Natural killer cell (primary cell): ENCODE results near the gene ELFN1. TPM values are rescaled to one million over a fixed set of nuclear protein-coding genes. Genes with fewer than 3 reads are reported as not detected.

Experiments
- ATAC-seq, 3 donors: fragments of 150-1000 bp in 2 of 3; fragments of 200-7000 bp in 1 of 3; cut with Tn5 transposase; 1 replicate in 1 of 3; 2 replicates in 2 of 3; pipeline ENCODE4 v1.10.0; 2021; ENCODE audit warnings: mild to moderate bottlenecking in 2 of 3, moderate library complexity in 2 of 3
- DNase-seq, 2 donors: peaks; one replicate each; pipeline versions ENCODE4 v3.0.0 to v3.0.0-alpha.2; 2013 to 2021; ENCODE audit warnings: mixed read lengths in 1 of 2
- H3K27ac ChIP-seq: one replicate; pipeline ENCODE4 v1.5.1; 2013; ENCODE audit warnings: mild to moderate bottlenecking, low read length
- H3K27me3 ChIP-seq: one replicate; pipeline ENCODE4 v1.6.1; 2013; ENCODE audit warnings: low read length; ENCODE audit not compliant: control insufficient read depth, insufficient read depth
- H3K36me3 ChIP-seq: one replicate; pipeline ENCODE4 v1.6.1; 2013; ENCODE audit warnings: low read length; ENCODE audit not compliant: control insufficient read depth, insufficient read depth
- H3K4me1 ChIP-seq: one replicate; pipeline ENCODE4 v1.6.1; 2013; ENCODE audit warnings: low read length; ENCODE audit not compliant: control insufficient read depth, insufficient read depth
- H3K4me3 ChIP-seq: one replicate; pipeline ENCODE4 v1.5.1; 2013; ENCODE audit warnings: low read length
- H3K9me3 ChIP-seq: one replicate; pipeline ENCODE4 v1.6.1; 2013; ENCODE audit warnings: low read length; ENCODE audit not compliant: control insufficient read depth, insufficient read depth
- H3K27ac Mint-ChIP-seq, 2 donors: one replicate each; pipeline ENCODE4 v1.8.0; 2022; ENCODE audit warnings: mild to moderate bottlenecking in 2 of 2, mixed read lengths in 2 of 2, moderate library complexity in 1 of 2
- H3K27me3 Mint-ChIP-seq, 2 donors: one replicate each; pipeline ENCODE4 v1.8.0; 2022; ENCODE audit warnings: low read depth in 2 of 2, mixed read lengths in 2 of 2
- H3K36me3 Mint-ChIP-seq: one replicate; pipeline ENCODE4 v1.8.0; 2022; ENCODE audit warnings: mixed read lengths
- H3K4me1 Mint-ChIP-seq, 2 donors: one replicate each; pipeline ENCODE4 v1.8.0; 2022; ENCODE audit warnings: mixed read lengths in 2 of 2
- H3K4me3 Mint-ChIP-seq: one replicate; pipeline ENCODE4 v1.8.0; 2022; ENCODE audit warnings: mild to moderate bottlenecking, moderate library complexity, mixed read lengths
- H3K9me3 Mint-ChIP-seq, 2 donors: one replicate each; pipeline ENCODE4 v1.8.0; 2022; ENCODE audit warnings: mixed read lengths in 2 of 2
- WGBS: methylation state at CpG from one replicate; pipeline ENCODE4 v1.1.7; 2013; ENCODE audit warnings: missing lambda C conversion rate; ENCODE audit not compliant: insufficient coverage; 5-methylcytosine and 5-hydroxymethylcytosine counted together
- intact Hi-C: fragments of 100-400 bp; cut with micrococcal nuclease; formaldehyde crosslinking; loops from one replicate; pipeline ENCODE4 v1.14.2; 2022
- total RNA-seq, 4 donors: library from RNA; stranded (reverse); fragments of 120-200 nt in 1 of 4; gene quantifications; one replicate each; pipeline versions ENCODE4 v1.2.3 to v1.2.4, GENCODE V29; 2013 to 2022
- TF ChIP-seq, protein P1 (sequence below): fragments of 200-600 bp; IDR thresholded peaks from one replicate; pipeline ENCODE4 v1.8.0; 2022; ENCODE audit warnings: antibody characterized with exemption

The ELFN1 gene
- total RNA-seq, 3 donors from 2014 or later (not counting 1 experiment from before 2014, with no cell fraction given): 0.30 to 0.45 TPM; not detected in 1

DNA sequence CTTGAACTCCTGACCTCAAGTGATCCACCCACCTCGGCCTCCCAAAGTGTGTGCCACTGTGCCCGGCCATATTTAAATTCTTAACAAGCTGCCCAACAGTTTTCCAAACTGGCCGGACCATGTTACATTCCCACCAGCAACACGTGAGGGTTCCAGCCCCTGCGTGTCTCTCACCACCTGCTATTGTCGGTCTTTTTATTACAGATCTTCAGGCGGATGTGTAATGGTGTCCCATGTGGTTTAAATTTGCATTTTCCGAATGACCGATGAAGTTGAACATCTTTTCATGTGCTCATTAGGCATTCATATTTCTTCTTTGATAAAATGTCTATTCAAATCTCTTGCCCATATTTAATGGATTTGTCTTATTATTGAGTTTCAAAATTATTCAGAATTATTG lies 11.5 kb downstream of the ELFN1 start:
- peaks cover 18 to 50% of the 10 kb centered on the region in 2 donors for H3K27me3 Mint-ChIP-seq
- no peak overlapping the region for H3K4me3 ChIP-seq
- H3K27ac Mint-ChIP-seq: no peak overlapping the region
- no peaks in the 10 kb centered on the region for H3K4me1 ChIP-seq
- peaks cover 6% of the 10 kb centered on the region for H3K9me3 ChIP-seq
- no peaks in the 10 kb centered on the region for H3K27me3 ChIP-seq
- intact Hi-C loops: no loop called here
- ATAC-seq (no peak), DNase-seq (no peak)
- H3K36me3 Mint-ChIP-seq: peaks cover 27% of the 10 kb centered on the region
- H3K27ac ChIP-seq: no peak overlapping the region
- TF ChIP-seq, protein P1, sequence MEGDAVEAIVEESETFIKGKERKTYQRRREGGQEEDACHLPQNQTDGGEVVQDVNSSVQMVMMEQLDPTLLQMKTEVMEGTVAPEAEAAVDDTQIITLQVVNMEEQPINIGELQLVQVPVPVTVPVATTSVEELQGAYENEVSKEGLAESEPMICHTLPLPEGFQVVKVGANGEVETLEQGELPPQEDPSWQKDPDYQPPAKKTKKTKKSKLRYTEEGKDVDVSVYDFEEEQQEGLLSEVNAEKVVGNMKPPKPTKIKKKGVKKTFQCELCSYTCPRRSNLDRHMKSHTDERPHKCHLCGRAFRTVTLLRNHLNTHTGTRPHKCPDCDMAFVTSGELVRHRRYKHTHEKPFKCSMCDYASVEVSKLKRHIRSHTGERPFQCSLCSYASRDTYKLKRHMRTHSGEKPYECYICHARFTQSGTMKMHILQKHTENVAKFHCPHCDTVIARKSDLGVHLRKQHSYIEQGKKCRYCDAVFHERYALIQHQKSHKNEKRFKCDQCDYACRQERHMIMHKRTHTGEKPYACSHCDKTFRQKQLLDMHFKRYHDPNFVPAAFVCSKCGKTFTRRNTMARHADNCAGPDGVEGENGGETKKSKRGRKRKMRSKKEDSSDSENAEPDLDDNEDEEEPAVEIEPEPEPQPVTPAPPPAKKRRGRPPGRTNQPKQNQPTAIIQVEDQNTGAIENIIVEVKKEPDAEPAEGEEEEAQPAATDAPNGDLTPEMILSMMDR: no peak
- peaks cover 9 to 13% of the 10 kb centered on the region in 2 donors for H3K9me3 Mint-ChIP-seq
- H3K4me3 Mint-ChIP-seq: no peak overlapping the region
- 67% methylated on average over 9 of the region's 9 CpGs for WGBS
- H3K36me3 ChIP-seq: no peaks in the 10 kb centered on the region
- no peaks in the 10 kb centered on the region for H3K4me1 Mint-ChIP-seq

DNA sequence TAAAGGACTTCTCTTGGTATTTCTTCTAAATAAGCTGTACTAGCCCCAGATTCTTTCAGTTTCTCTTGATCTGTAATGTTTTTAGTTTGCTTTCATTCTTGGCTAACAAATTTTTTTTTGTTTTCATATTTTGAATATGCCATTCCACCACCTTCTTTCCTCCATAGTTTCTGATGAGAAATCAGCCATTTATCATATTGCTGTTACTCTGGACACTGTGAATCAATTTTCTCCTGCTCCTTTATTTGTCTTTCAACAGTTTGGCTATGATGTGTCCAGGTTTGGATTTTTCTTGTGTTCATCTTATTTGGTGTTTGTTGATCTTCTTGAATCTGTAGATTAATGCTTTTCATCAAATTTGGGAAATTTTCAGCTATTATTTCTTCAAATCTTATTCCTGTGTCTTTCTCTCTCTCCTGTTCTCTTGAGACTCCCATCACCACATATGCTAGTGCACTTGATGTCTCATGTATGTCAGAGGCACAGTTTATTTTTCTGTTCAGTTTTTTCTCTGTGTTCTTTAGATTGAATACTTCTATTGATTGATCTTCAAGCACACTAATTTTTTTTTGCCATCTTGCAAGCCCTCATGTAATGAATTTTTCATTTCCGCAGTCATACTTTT lies 15.0 kb downstream of the ELFN1 start:
- H3K4me3 ChIP-seq: no peak overlapping the region
- peaks cover 27% of the 10 kb centered on the region for H3K36me3 Mint-ChIP-seq
- ATAC-seq (no peak), DNase-seq (no peak)
- H3K9me3 ChIP-seq: peaks cover 8% of the 10 kb centered on the region
- H3K4me1 ChIP-seq: no peaks in the 10 kb centered on the region
- peaks cover 20 to 40% of the 10 kb centered on the region in 2 donors for H3K27me3 Mint-ChIP-seq
- H3K4me3 Mint-ChIP-seq: no peak overlapping the region
- WGBS: no CpG with 5 or more reads among the region's 1 CpG
- H3K9me3 Mint-ChIP-seq: peaks cover 9 to 13% of the 10 kb centered on the region in 2 donors
- H3K27ac ChIP-seq: no peak overlapping the region
- intact Hi-C loops: no loop called here
- H3K4me1 Mint-ChIP-seq: no peaks in the 10 kb centered on the region
- TF ChIP-seq, protein P1: no peak
- H3K27me3 ChIP-seq: no peaks in the 10 kb centered on the region
- H3K27ac Mint-ChIP-seq: no peak overlapping the region
- no peaks in the 10 kb centered on the region for H3K36me3 ChIP-seq

DNA sequence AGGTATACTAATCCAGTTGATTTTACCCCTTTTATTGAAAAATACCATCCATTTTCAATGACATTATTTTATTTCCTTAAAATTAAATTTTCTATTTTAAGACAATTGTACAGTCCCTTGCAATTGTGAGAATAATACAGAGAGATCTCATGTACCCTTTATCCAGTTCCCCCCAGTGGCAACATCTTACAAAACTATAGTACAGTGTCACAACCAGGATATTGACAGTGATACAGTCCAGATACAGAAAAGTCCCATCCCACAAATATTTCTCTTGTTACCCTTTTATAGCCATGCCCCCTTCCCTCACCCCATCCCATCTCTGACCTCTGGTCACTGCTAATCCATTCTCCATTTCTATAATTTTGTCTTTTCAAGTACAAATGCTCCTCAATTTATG lies 18.5 kb downstream of the ELFN1 start:
- intact Hi-C loops: no loop called here
- Histone ChIP-seq H3K9me3 (peaks cover 6% of the 10 kb centered on the region), H3K27ac (no peak overlapping the region), H3K36me3 (no peaks in the 10 kb centered on the region), H3K27me3 (no peaks in the 10 kb centered on the region), H3K4me1 (no peaks in the 10 kb centered on the region), H3K4me3 (no peak overlapping the region)
- Mint-ChIP-seq H3K36me3 (peaks cover 17% of the 10 kb centered on the region), H3K27ac (no peak overlapping the region), H3K27me3 (peaks cover 21 to 27% of the 10 kb centered on the region in 2 donors), H3K4me1 (no peaks in the 10 kb centered on the region), H3K9me3 (peaks cover 10 to 13% of the 10 kb centered on the region in 2 donors), H3K4me3 (no peak overlapping the region)
- ATAC-seq (no peak), DNase-seq (no peak)
- TF ChIP-seq, protein P1: no peak

DNA sequence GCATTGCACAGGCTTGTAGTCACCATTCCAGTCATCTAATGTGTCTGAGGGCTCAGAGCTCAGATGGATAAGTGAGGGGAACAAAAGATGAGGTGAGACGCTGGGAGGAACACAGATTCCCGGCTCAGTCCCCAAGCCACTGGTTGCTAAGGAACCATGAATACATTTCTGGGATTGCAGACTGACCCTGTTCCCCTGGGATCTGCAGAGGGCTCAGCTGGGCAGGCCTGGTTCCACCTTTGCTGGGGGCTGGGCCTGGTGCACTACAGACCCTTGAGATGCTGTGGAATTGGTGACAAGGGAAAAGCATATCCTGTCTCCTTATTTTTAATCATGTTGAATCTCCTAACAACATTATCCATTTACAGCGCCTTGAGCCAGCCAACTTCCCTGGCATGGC lies 19.2 kb downstream of the ELFN1 start:
- no peaks in the 10 kb centered on the region for H3K27me3 ChIP-seq
- H3K4me3 ChIP-seq: no peak overlapping the region
- Mint-ChIP-seq H3K36me3 (peaks cover 12% of the 10 kb centered on the region), H3K27me3 (peaks cover 21% of the 10 kb centered on the region in 2 donors), H3K9me3 (peaks cover 7 to 10% of the 10 kb centered on the region in 2 donors), H3K27ac (no peak overlapping the region), H3K4me3 (no peak overlapping the region), H3K4me1 (no peaks in the 10 kb centered on the region)
- H3K9me3 ChIP-seq: peaks cover 2% of the 10 kb centered on the region
- no peak overlapping the region for H3K27ac ChIP-seq
- 93% methylated on average over 3 of the region's 3 CpGs for WGBS
- intact Hi-C loops: no loop called here
- ATAC-seq: no peak
- no peak for DNase-seq
- H3K4me1 ChIP-seq: no peaks in the 10 kb centered on the region
- no peaks in the 10 kb centered on the region for H3K36me3 ChIP-seq
- TF ChIP-seq, protein P1: no peak
